Measurements from ENCODE around the gene PRDX3. TPM values are rescaled to one million over a fixed set of nuclear protein-coding genes. Genes with fewer than 3 reads are reported as not detected.

PRDX3 gene
- polyA plus RNA-seq, 1 of the 3 experiments (the other 2 are of a cell fraction) = 193 TPM

DNA sequence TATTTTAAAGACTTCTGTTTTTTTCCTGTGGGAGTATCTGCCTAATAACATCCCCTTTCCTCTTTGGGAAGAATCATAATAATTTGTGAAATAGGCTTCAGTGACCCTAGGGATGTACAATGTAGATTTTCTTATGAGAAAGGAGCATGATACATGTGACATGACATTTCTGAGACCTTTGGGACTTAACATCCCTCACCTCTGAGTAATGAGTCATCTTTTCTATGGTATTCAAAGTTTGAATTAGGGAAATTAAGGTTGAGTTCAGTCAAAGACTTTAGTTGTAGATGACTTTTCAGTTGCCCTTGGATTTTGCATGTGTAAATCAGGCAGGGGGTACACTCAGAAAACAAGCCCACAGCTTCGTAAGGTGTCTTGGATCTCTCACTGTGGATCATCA, 43.1 kb upstream of the PRDX3 start:
- 80% methylated on average over 1 of the region's 1 CpG for WGBS (ENCODE audit: low lambda C conversion rate)
- no peak overlapping the region for H3K4me3 ChIP-seq (ENCODE audit: low read depth in 2 of 2, low read length in 1 of 2)
- H3K27ac ChIP-seq (ENCODE audit: low read depth in 2 of 2, low read length in 1 of 2) = peak overlapping the region in 1 of 2 experiments; percentile 76; a peak in 1 of 4 replicates
- H3K4me2 ChIP-seq = no peak overlapping the region
- no peak for DNase-seq
- no peaks in the 10 kb centered on the region for H3K9me3 ChIP-seq
- no peaks in the 10 kb centered on the region for H3K36me3 ChIP-seq (replicated peaks in 1 of 2; ENCODE audit: control insufficient read depth in 1 of 2, insufficient read depth in 2 of 2, low read length in 1 of 2)
- no peaks in the 10 kb centered on the region for H4K20me1 ChIP-seq (ENCODE audit: insufficient read depth)
- no peak overlapping the region for H2AFZ ChIP-seq (ENCODE audit: low read depth)
- no peaks in the 10 kb centered on the region; the same call in 1 of the 2 replicates for H3K79me2 ChIP-seq (ENCODE audit: insufficient read depth)
- no peaks in the 10 kb centered on the region for H3K9me2 ChIP-seq
- ChIA-PET POLR2A (no interaction called here), CTCF (interaction anchor here (0.9 to 3.9 kb wide), 6 partner anchors 11 to 224 kb away, joined by 3 to 38 read pairs (median 10); partner anchors contain the start of gene GRK5)
- H3K9ac ChIP-seq = no peak overlapping the region
- no peaks in the 10 kb centered on the region for H3K27me3 ChIP-seq (ENCODE audit: insufficient read depth)
- no peak for TF ChIP-seq YY1 (IDR thresholded peaks at IDR 0.05; ENCODE audit: low read depth)
- TF ChIP-seq FOXJ3 (CRISPR knock-in tag; IDR thresholded peaks at IDR 0.05) = no peak
- no peak for TF ChIP-seq MEF2A (IDR thresholded peaks at IDR 0.05; ENCODE audit: borderline replicate concordance, low read depth)
- no peak for TF ChIP-seq NFIC (IDR thresholded peaks at IDR 0.05; ENCODE audit: borderline replicate concordance)
- peaks cover 7 to 30% of the 10 kb centered on the region in 2 experiments; a peak in 3 of 4 replicates for H3K4me1 ChIP-seq (ENCODE audit: control insufficient read depth in 1 of 2, insufficient read depth in 2 of 2, low read depth in 1 of 2, low read length in 1 of 2)
- H3F3A ChIP-seq (replicated peaks; ENCODE audit: insufficient read depth) = no peaks in the 10 kb centered on the region

DNA sequence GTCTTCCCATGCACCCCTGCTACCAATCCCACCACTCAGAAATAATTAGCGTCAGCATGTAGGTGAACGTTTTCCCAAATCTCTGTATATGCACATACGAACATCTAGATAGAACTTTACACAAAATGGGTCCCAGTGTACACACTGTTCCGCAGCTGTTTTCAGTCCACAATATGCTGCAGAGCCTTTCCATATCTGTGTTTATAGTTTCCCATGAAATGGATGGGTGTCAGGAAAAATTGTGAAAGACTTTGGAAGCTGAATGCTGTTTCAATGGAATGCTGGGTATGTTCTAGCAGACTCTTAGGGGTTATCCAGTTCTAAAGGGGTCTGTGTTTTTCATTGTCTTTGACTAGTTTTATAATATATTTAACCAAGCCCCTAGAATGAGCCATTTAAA, 42.6 kb upstream of the PRDX3 start:
- Histone ChIP-seq H4K20me1 (ENCODE audit: insufficient read depth) (no peaks in the 10 kb centered on the region), H3K4me1 (ENCODE audit: control insufficient read depth in 1 of 2, insufficient read depth in 2 of 2, low read depth in 1 of 2, low read length in 1 of 2) (peaks cover 7 to 32% of the 10 kb centered on the region in 2 experiments; a peak in 3 of 4 replicates), H3K9me3 (no peaks in the 10 kb centered on the region), H3K79me2 (ENCODE audit: insufficient read depth) (peaks cover 2% of the 10 kb centered on the region; the same call in 1 of the 2 replicates), H3K9me2 (no peaks in the 10 kb centered on the region), H3K4me3 (ENCODE audit: low read depth in 2 of 2, low read length in 1 of 2) (no peak overlapping the region), H3K27ac (ENCODE audit: low read depth in 2 of 2, low read length in 1 of 2) (no peak overlapping the region), H3K27me3 (ENCODE audit: insufficient read depth) (no peaks in the 10 kb centered on the region), H3K36me3 (replicated peaks in 1 of 2; ENCODE audit: control insufficient read depth in 1 of 2, insufficient read depth in 2 of 2, low read length in 1 of 2) (no peaks in the 10 kb centered on the region), H3F3A (replicated peaks; ENCODE audit: insufficient read depth) (no peaks in the 10 kb centered on the region), H3K4me2 (no peak overlapping the region), H3K9ac (no peak overlapping the region), H2AFZ (ENCODE audit: low read depth) (no peak overlapping the region)
- no peak for DNase-seq
- TF ChIP-seq TCF12 (IDR thresholded peaks at IDR 0.05) = no peak
- ChIA-PET CTCF (interaction anchor here (1.3 to 3.9 kb wide), 4 partner anchors 11 to 224 kb away, joined by 4 to 38 read pairs (median 18); partner anchors contain the start of gene GRK5), POLR2A (no interaction called here)
- 99% methylated on average over 4 of the region's 4 CpGs for WGBS (ENCODE audit: low lambda C conversion rate)

DNA sequence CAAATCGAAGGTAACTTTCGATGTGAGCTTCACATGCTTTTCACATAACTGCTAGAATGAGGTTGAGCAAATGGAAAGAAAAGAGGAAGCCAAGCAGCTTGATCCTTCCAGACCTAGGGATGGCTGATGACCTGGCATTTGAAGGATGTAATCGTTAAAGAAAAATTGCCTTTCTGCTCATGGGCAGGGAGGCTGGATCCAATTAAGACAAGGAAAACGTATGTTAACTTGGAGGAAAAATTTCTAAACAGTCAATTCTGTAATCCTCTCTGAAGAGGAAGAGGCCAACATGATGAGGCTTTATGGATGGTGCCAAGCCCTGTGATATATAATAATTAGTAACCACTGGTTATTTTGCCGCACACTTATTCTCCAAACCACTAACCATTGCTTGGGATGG, 41.3 kb upstream of the PRDX3 start:
- H3K9ac ChIP-seq = no peak overlapping the region
- ChIA-PET POLR2A (interaction anchor here (0.6 kb wide), 1 partner anchor 315 kb away, joined by 3 read pairs; no protein-coding TSS in a partner anchor), CTCF (interaction anchor here (0.6 to 1.3 kb wide), 4 partner anchors 10 to 204 kb away, joined by 3 to 4 read pairs (median 3); no protein-coding TSS in a partner anchor)
- no peaks in the 10 kb centered on the region for H3K9me2 ChIP-seq
- H3K4me1 ChIP-seq (ENCODE audit: control insufficient read depth in 1 of 2, insufficient read depth in 2 of 2, low read depth in 1 of 2, low read length in 1 of 2) = peaks cover 7 to 37% of the 10 kb centered on the region in 2 experiments; a peak in 3 of 4 replicates
- no peaks in the 10 kb centered on the region for H3K9me3 ChIP-seq
- WGBS (ENCODE audit: low lambda C conversion rate) = 85% methylated on average over 5 of the region's 5 CpGs
- H3F3A ChIP-seq (replicated peaks; ENCODE audit: insufficient read depth) = no peaks in the 10 kb centered on the region
- H2AFZ ChIP-seq (ENCODE audit: low read depth) = no peak overlapping the region
- H3K36me3 ChIP-seq (replicated peaks in 1 of 2; ENCODE audit: control insufficient read depth in 1 of 2, insufficient read depth in 2 of 2, low read length in 1 of 2) = no peaks in the 10 kb centered on the region
- no peaks in the 10 kb centered on the region for H4K20me1 ChIP-seq (ENCODE audit: insufficient read depth)
- no peak for DNase-seq
- no peak overlapping the region for H3K27ac ChIP-seq (ENCODE audit: low read depth in 2 of 2, low read length in 1 of 2)
- H3K79me2 ChIP-seq (ENCODE audit: insufficient read depth) = peaks cover 3% of the 10 kb centered on the region; the same call in 1 of the 2 replicates
- no peaks in the 10 kb centered on the region for H3K27me3 ChIP-seq (ENCODE audit: insufficient read depth)
- H3K4me2 ChIP-seq = no peak overlapping the region
- no peak overlapping the region for H3K4me3 ChIP-seq (ENCODE audit: low read depth in 2 of 2, low read length in 1 of 2)
- TF ChIP-seq, protein P1, sequence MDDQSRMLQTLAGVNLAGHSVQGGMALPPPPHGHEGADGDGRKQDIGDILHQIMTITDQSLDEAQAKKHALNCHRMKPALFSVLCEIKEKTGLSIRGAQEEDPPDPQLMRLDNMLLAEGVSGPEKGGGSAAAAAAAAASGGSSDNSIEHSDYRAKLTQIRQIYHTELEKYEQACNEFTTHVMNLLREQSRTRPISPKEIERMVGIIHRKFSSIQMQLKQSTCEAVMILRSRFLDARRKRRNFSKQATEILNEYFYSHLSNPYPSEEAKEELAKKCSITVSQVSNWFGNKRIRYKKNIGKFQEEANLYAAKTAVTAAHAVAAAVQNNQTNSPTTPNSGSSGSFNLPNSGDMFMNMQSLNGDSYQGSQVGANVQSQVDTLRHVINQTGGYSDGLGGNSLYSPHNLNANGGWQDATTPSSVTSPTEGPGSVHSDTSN (IDR thresholded peaks at IDR 0.05) = no peak
- no peak for TF ChIP-seq JUND (IDR thresholded peaks at IDR 0.05)
- no peak for TF ChIP-seq TAF1 (IDR thresholded peaks at IDR 0.05; ENCODE audit: borderline replicate concordance, low read depth, low read length)
- TF ChIP-seq, protein P2, sequence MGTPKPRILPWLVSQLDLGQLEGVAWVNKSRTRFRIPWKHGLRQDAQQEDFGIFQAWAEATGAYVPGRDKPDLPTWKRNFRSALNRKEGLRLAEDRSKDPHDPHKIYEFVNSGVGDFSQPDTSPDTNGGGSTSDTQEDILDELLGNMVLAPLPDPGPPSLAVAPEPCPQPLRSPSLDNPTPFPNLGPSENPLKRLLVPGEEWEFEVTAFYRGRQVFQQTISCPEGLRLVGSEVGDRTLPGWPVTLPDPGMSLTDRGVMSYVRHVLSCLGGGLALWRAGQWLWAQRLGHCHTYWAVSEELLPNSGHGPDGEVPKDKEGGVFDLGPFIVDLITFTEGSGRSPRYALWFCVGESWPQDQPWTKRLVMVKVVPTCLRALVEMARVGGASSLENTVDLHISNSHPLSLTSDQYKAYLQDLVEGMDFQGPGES (IDR thresholded peaks at IDR 0.05; ENCODE audit: low read depth, low read length) = no peak
- TF ChIP-seq, protein P3, sequence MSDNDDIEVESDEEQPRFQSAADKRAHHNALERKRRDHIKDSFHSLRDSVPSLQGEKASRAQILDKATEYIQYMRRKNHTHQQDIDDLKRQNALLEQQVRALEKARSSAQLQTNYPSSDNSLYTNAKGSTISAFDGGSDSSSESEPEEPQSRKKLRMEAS (IDR thresholded peaks at IDR 0.05; ENCODE audit: low read depth) = no peak
- TF ChIP-seq MEF2A (IDR thresholded peaks at IDR 0.05; ENCODE audit: borderline replicate concordance, low read depth) = no peak
- TF ChIP-seq, protein P4, sequence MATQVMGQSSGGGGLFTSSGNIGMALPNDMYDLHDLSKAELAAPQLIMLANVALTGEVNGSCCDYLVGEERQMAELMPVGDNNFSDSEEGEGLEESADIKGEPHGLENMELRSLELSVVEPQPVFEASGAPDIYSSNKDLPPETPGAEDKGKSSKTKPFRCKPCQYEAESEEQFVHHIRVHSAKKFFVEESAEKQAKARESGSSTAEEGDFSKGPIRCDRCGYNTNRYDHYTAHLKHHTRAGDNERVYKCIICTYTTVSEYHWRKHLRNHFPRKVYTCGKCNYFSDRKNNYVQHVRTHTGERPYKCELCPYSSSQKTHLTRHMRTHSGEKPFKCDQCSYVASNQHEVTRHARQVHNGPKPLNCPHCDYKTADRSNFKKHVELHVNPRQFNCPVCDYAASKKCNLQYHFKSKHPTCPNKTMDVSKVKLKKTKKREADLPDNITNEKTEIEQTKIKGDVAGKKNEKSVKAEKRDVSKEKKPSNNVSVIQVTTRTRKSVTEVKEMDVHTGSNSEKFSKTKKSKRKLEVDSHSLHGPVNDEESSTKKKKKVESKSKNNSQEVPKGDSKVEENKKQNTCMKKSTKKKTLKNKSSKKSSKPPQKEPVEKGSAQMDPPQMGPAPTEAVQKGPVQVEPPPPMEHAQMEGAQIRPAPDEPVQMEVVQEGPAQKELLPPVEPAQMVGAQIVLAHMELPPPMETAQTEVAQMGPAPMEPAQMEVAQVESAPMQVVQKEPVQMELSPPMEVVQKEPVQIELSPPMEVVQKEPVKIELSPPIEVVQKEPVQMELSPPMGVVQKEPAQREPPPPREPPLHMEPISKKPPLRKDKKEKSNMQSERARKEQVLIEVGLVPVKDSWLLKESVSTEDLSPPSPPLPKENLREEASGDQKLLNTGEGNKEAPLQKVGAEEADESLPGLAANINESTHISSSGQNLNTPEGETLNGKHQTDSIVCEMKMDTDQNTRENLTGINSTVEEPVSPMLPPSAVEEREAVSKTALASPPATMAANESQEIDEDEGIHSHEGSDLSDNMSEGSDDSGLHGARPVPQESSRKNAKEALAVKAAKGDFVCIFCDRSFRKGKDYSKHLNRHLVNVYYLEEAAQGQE (IDR thresholded peaks at IDR 0.05; ENCODE audit: low read depth, low read length) = no peak
- no peak for TF ChIP-seq RCOR1 (IDR thresholded peaks at IDR 0.05; ENCODE audit: low read length)
- TF ChIP-seq, protein P5, sequence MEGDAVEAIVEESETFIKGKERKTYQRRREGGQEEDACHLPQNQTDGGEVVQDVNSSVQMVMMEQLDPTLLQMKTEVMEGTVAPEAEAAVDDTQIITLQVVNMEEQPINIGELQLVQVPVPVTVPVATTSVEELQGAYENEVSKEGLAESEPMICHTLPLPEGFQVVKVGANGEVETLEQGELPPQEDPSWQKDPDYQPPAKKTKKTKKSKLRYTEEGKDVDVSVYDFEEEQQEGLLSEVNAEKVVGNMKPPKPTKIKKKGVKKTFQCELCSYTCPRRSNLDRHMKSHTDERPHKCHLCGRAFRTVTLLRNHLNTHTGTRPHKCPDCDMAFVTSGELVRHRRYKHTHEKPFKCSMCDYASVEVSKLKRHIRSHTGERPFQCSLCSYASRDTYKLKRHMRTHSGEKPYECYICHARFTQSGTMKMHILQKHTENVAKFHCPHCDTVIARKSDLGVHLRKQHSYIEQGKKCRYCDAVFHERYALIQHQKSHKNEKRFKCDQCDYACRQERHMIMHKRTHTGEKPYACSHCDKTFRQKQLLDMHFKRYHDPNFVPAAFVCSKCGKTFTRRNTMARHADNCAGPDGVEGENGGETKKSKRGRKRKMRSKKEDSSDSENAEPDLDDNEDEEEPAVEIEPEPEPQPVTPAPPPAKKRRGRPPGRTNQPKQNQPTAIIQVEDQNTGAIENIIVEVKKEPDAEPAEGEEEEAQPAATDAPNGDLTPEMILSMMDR (IDR thresholded peaks at IDR 0.05) = no peak

Data from SK-N-SH (cell line).